ENCODE results near the gene MUC6.

DNA sequence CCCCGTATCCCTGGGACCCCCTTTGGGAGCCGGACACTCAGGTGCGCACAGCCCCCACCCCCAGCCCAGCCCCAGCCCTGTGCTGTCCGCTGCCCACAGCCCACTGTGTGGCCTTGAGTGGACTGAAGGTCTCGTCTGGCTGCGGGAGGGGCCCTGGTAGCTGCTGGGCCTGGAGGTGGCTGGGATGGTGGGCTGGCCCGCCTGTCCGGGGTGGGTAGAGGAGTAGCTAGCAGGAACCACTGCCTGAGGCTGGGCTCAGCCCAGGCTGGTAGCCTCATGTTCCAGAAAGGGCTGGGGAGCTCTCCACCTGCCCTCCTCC lies 4.6 kb upstream of the MUC6 start:
- TF ChIP-seq CEBPB (IDR thresholded peaks at IDR 0.05; ENCODE audit: borderline replicate concordance in 1 of 2, low read depth in 2 of 2, low read length in 2 of 2) (no peak), ESRRA (IDR thresholded peaks at IDR 0.05; ENCODE audit: low read length) (no peak), FOXM1 (IDR thresholded peaks at IDR 0.05; ENCODE audit: low read depth, low read length) (no peak), SRF (IDR thresholded peaks at IDR 0.05; ENCODE audit: low read depth in 2 of 2, low read length in 2 of 2) (no peak), POLR2A (IDR thresholded peaks at IDR 0.05; ENCODE audit: low read depth, low read length) (no peak), CREB1 (IDR thresholded peaks at IDR 0.05; ENCODE audit: low read depth) (no peak), ZNF24 (IDR thresholded peaks at IDR 0.05) (no peak)
- TF ChIP-seq, protein P1, sequence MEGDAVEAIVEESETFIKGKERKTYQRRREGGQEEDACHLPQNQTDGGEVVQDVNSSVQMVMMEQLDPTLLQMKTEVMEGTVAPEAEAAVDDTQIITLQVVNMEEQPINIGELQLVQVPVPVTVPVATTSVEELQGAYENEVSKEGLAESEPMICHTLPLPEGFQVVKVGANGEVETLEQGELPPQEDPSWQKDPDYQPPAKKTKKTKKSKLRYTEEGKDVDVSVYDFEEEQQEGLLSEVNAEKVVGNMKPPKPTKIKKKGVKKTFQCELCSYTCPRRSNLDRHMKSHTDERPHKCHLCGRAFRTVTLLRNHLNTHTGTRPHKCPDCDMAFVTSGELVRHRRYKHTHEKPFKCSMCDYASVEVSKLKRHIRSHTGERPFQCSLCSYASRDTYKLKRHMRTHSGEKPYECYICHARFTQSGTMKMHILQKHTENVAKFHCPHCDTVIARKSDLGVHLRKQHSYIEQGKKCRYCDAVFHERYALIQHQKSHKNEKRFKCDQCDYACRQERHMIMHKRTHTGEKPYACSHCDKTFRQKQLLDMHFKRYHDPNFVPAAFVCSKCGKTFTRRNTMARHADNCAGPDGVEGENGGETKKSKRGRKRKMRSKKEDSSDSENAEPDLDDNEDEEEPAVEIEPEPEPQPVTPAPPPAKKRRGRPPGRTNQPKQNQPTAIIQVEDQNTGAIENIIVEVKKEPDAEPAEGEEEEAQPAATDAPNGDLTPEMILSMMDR (IDR thresholded peaks at IDR 0.05 in 2 of 3, conservative IDR thresholded peaks at IDR 0.05 in 1 of 3; ENCODE audit: control insufficient read depth in 2 of 3, extremely low read depth in 1 of 3, insufficient read depth in 1 of 3, low read depth in 3 of 3, low read length in 3 of 3), result no peak
- TF ChIP-seq, protein P2, sequence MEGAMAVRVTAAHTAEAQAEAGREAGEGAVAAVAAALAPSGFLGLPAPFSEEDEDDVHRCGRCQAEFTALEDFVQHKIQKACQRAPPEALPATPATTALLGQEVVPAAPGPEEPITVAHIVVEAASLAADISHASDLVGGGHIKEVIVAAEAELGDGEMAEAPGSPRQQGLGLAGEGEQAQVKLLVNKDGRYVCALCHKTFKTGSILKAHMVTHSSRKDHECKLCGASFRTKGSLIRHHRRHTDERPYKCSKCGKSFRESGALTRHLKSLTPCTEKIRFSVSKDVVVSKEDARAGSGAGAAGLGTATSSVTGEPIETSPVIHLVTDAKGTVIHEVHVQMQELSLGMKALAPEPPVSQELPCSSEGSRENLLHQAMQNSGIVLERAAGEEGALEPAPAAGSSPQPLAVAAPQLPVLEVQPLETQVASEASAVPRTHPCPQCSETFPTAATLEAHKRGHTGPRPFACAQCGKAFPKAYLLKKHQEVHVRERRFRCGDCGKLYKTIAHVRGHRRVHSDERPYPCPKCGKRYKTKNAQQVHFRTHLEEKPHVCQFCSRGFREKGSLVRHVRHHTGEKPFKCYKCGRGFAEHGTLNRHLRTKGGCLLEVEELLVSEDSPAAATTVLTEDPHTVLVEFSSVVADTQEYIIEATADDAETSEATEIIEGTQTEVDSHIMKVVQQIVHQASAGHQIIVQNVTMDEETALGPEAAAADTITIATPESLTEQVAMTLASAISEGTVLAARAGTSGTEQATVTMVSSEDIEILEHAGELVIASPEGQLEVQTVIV (IDR thresholded peaks at IDR 0.05; ENCODE audit: borderline replicate concordance, partially characterized antibody), result no peak
